Ovary (tissue), 3 donors: Measurements from ENCODE around the gene PRR5.

ENCODE experiments used
- CTCF ChIP-seq, 3 donors: fragments of 450-650 bp in 2 of 3; fragments of 200-600 bp in 1 of 3; IDR thresholded peaks; one replicate each; pipeline versions ENCODE4 v1.5.1 to v1.8.0; 2016 to 2022; ENCODE audit warnings: antibody characterized with exemption in 3 of 3, mild to moderate bottlenecking in 1 of 3
- EP300 ChIP-seq: sonication (generic); formaldehyde crosslinking; IDR thresholded peaks from one replicate; pipeline ENCODE4 v1.6.1; 2017; ENCODE audit warnings: antibody characterized with exemption
- POLR2A ChIP-seq: fragments of 450-650 bp; IDR thresholded peaks from one replicate; pipeline ENCODE4 v1.6.1; 2017; ENCODE audit warnings: antibody characterized with exemption, mild to moderate bottlenecking, moderate library complexity
- donor health status: DM: no; HTN: no; CAD: no.

GRCh38 chr22:44683237-44683636 lies 18.8 kb upstream of the PRR5 start:
- TF ChIP-seq CTCF (IDR thresholded peaks at IDR 0.05): no peak
- TF ChIP-seq EP300: no peak
- no peak for TF ChIP-seq POLR2A
